Hepatocyte (in vitro differentiated cells): ENCODE results near the gene ZC3H7B. TPM values are rescaled to one million over a fixed set of nuclear protein-coding genes. Genes with fewer than 3 reads are reported as not detected.

Experiments used
- DNase-seq: peaks from one replicate; pipeline ENCODE4 v3.0.0-alpha.2; 2016; ENCODE audit warnings: low spot score
- H2AFZ ChIP-seq: fragments of 200-600 bp; sonication (generic); 2 replicates; pipeline ENCODE4 v1.6.0; 2016; ENCODE audit warnings: antibody characterized with exemption, mild to moderate bottlenecking
- H3K27ac ChIP-seq: fragments of 200-600 bp; sonication (generic); 2 replicates; pipeline ENCODE4 v1.5.1; 2016; ENCODE audit warnings: mild to moderate bottlenecking
- H3K27me3 ChIP-seq: fragments of 200-600 bp; sonication (generic); 2 replicates; pipeline ENCODE4 v1.6.1; 2016
- H3K36me3 ChIP-seq: fragments of 200-600 bp; sonication (generic); replicated peaks from 2 replicates; pipeline ENCODE4 v1.5.1; 2016; ENCODE audit warnings: low read depth; ENCODE audit not compliant: insufficient read depth
- H3K4me1 ChIP-seq: fragments of 200-600 bp; sonication (generic); 2 replicates; pipeline ENCODE4 v1.5.1; 2016; ENCODE audit warnings: mild to moderate bottlenecking, moderate library complexity; ENCODE audit not compliant: insufficient read depth
- H3K4me2 ChIP-seq: fragments of 200-600 bp; sonication (generic); 2 replicates; pipeline ENCODE4 v1.6.0; 2016
- H3K4me3 ChIP-seq: fragments of 200-600 bp; sonication (generic); 2 replicates; pipeline ENCODE4 v1.5.1; 2016; ENCODE audit warnings: mild to moderate bottlenecking
- H3K79me2 ChIP-seq: fragments of 200-600 bp; sonication (generic); 2 replicates; pipeline ENCODE4 v1.6.0; 2017; ENCODE audit warnings: mild to moderate bottlenecking
- H3K9me2 ChIP-seq: fragments of 200-600 bp; sonication (generic); replicated peaks from 2 replicates; pipeline ENCODE4 v1.6.0; 2017; ENCODE audit warnings: mild to moderate bottlenecking; ENCODE audit not compliant: insufficient read depth
- H3K9me3 ChIP-seq: fragments of 200-600 bp; sonication (generic); 2 replicates; pipeline ENCODE4 v1.5.1; 2016; ENCODE audit warnings: low read depth, mild to moderate bottlenecking
- H4K20me1 ChIP-seq: fragments of 200-600 bp; sonication (generic); 2 replicates; pipeline ENCODE4 v1.6.0; 2016; ENCODE audit warnings: mild to moderate bottlenecking; ENCODE audit not compliant: insufficient read depth, poor library complexity, severe bottlenecking
- CTCF ChIP-seq: fragments of 200-600 bp; sonication (generic); IDR thresholded peaks from 2 replicates; pipeline ENCODE4 v1.5.1; 2016; ENCODE audit warnings: antibody characterized with exemption, mild to moderate bottlenecking; ENCODE audit not compliant: poor library complexity
- EZH2 ChIP-seq: fragments of 200-600 bp; sonication (generic); IDR thresholded peaks from 2 replicates; pipeline ENCODE4 v1.6.1; 2016; ENCODE audit warnings: antibody characterized with exemption, mild to moderate bottlenecking, borderline replicate concordance
- EZH2phosphoT487 ChIP-seq: fragments of 200-600 bp; sonication (generic); IDR thresholded peaks from one replicate; pipeline ENCODE4 v1.6.1; 2018; ENCODE audit warnings: antibody characterized with exemption, mild to moderate bottlenecking, low read depth, moderate library complexity; ENCODE audit not compliant: unreplicated experiment, severe bottlenecking
- WGBS: methylation state at CpG from one replicate; pipeline ENCODE4 v1.1.6; 2016; ENCODE audit warnings: low lambda C conversion rate; ENCODE audit errors: missing lambda C conversion rate; 5-methylcytosine and 5-hydroxymethylcytosine counted together
- polyA plus RNA-seq: library from polyadenylated mRNA; unstranded; fragments of >200 nt; fragmentation: Nextera tagmentation; extraction: Ambion mirVana; gene quantifications from 2 replicates; pipeline ENCODE4 v1.2.1, GENCODE V29; 2016
- total RNA-seq: library from RNA; depleted of rRNA; stranded (reverse); fragments of >200 nt; gene quantifications from 2 replicates; pipeline ENCODE4 v1.2.3, GENCODE V29; 2014

Gene ZC3H7B
- total and polyA plus RNA-seq, 2 experiments from 2014 or later: 6.9 to 30.5 TPM

GRCh38 chr22:41311487-41311886, 10.2 kb downstream of the ZC3H7B start:
- 86% methylated on average over 5 of the region's 5 CpGs for WGBS
- Histone ChIP-seq H3K27me3 (no peaks in the 10 kb centered on the region), H3K27ac (no peak overlapping the region), H4K20me1 (peaks cover 26% of the 10 kb centered on the region), H3K4me2 (no peak overlapping the region), H3K9me3 (no peaks in the 10 kb centered on the region), H3K36me3 (no peaks in the 10 kb centered on the region), H3K4me3 (no peak overlapping the region), H3K9me2 (no peaks in the 10 kb centered on the region), H2AFZ (no peak overlapping the region), H3K4me1 (no peaks in the 10 kb centered on the region), H3K79me2 (peaks cover 96% of the 10 kb centered on the region)
- TF ChIP-seq EZH2phosphoT487 (no peak), EZH2 (no peak), CTCF (no peak)
- DNase-seq: no peak

- Histone ChIP-seq H3K4me2 (no peak overlapping the region), H3K27me3 (no peaks in the 10 kb centered on the region), H3K4me3 (no peak overlapping the region), H3K9me2 (no peaks in the 10 kb centered on the region), H3K9me3 (no peaks in the 10 kb centered on the region), H4K20me1 (peaks cover 23% of the 10 kb centered on the region), H3K79me2 (peaks cover 95% of the 10 kb centered on the region), H3K4me1 (no peaks in the 10 kb centered on the region), H3K36me3 (no peaks in the 10 kb centered on the region), H3K27ac (no peak overlapping the region), H2AFZ (no peak overlapping the region)
- no peak for TF ChIP-seq EZH2
- no peak for TF ChIP-seq EZH2phosphoT487
- no peak for TF ChIP-seq CTCF
- no peak for DNase-seq
- 97% methylated on average over 8 of the region's 8 CpGs for WGBS
Observed at GRCh38 chr22:41314821-41315220, 13.5 kb downstream of the ZC3H7B start.

- H3K4me2 ChIP-seq: no peak overlapping the region
- no peak for TF ChIP-seq EZH2
- TF ChIP-seq CTCF: no peak
- no peak overlapping the region for H3K27ac ChIP-seq
- no peaks in the 10 kb centered on the region for H3K27me3 ChIP-seq
- no peaks in the 10 kb centered on the region for H3K9me3 ChIP-seq
- H3K9me2 ChIP-seq: no peaks in the 10 kb centered on the region
- peaks cover 89% of the 10 kb centered on the region for H3K79me2 ChIP-seq
- DNase-seq: no peak
- WGBS: 97% methylated on average over 1 of the region's 1 CpG
- H3K36me3 ChIP-seq: no peaks in the 10 kb centered on the region
- H2AFZ ChIP-seq: no peak overlapping the region
- no peak overlapping the region for H3K4me3 ChIP-seq
- peaks cover 19% of the 10 kb centered on the region for H4K20me1 ChIP-seq
- no peaks in the 10 kb centered on the region for H3K4me1 ChIP-seq
Observed at GRCh38 chr22:41315586-41315985, 14.3 kb downstream of the ZC3H7B start.
